HG03558 (cell line): ENCODE measurements around the gene ZMYND19.
A peak's percentile ranks its signal among the peaks of the same experiment; 100 is the strongest.
"Not testable (repeated sequence)": the region's sequence is repeated elsewhere in the genome, so short reads cannot be mapped to it uniquely, and the experiment has no call there.

Experiments used
- ATAC-seq: cut with Tn5 transposase; IDR thresholded peaks from one replicate; pipeline ENCODE4 v1.9.1; 2021; ENCODE audit warnings: moderate number of reproducible peaks; ENCODE audit not compliant: unreplicated experiment; ENCODE audit errors: extremely low read depth

ZMYND19 gene

DNA sequence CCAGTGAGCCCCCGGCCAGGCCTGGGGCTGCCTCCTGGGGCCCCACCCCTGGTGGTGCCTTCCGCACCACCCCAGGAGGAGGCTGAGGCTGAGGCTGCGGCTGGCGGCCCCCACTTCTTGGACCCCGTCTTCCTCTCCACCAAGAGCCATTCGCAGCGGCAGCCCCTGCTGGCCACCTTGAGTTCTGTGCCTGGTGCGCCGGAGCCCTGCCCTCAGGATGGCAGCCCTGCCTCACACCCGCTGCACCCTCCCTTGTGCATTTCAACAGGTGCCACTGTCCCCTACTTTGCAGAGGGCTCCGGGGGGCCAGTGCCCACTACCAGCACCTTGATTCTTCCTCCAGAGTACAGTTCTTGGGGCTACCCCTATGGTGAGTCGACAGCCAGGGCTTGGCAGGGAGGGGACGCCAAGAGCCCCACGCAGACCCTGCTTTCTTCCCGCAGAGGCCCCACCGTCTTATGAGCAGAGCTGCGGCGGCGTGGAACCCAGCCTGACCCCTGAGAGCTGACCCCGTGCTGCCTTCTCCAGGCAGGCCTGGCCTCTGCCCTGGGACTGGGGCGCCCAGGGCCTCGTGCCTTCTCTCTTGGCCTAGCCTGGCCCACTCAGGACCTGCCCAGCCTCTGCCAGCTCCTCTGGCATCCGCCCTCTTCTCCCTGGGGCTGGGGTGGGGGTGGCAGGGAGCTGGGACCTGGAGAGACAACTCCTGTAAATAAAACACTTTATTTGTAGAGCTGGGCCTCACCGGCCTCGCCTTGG is 24.5 kb upstream of the ZMYND19 start:
- ATAC-seq = no peak

DNA sequence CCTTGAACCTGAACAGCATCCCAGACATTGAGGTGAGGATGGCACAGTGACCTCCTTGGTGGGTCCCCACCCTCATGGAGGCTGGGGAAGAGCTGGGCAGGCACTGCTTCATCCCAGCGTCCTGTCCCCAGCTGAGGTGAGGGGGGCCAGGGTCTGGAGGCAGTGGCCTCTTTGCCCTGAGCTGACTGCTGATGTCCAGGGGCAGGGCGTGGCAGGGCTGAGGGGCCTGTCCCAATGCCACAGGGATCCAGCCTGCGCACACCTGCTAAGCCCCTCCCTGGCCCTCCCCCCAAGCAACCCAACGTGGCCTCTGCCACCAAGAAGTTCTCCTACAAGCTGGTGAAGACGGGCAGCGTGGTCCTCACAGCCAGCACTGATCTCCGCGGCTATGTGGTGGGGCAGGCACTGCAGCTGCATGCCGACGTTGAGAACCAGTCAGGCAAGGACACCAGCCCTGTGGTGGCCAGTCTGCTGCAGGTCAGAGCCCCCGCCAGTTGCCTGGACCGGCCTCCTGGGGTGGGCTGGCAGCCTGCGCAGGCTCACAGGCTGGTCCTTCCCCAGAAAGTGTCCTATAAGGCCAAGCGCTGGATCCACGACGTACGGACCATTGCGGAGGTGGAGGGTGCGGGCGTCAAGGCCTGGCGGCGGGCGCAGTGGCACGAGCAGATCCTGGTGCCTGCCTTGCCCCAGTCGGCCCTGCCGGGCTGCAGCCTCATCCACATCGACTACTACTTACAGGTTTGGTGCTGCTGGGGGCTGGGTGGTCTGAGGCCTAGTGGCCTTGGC is 23.6 kb upstream of the ZMYND19 start:
- no peak for ATAC-seq

DNA sequence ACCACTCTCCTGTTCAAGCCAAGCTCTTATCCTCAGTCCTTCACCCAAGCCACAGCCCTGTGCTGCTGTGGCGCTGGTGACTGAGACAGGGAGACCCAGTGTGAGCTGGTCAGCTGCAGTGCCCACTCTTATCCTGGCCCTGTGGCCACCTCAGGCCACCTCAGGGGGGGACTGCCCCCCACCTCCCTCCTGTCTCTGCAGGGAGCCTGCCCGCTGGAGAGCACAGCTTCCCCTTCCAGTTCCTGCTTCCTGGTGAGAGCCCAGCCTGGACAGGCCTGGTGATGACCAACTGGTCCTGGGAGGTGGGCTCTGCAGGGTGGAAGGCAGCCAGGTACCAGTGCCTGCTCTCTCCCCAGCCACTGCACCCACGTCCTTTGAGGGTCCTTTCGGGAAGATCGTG is 22.9 kb upstream of the ZMYND19 start:
- no peak for ATAC-seq

DNA sequence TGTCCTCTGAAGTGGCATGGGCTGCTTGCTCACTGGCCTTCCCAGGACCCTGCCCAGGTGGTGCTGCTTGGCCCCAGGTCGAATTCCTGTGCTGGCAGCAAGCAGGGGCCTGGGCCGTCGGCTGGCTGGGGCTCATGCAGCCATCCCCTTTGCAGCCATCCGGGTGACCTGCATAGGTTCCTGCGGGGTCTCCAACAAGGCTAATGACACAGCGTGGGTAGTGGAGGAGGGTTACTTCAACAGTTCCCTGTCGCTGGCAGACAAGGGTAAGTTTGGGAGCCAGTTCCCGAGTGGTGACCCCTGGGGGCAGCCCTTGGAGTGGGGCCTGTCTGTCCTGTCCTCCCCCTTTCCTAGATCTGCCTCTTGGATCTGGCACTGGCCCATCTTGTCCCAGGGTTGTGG is 22.4 kb upstream of the ZMYND19 start:
- ATAC-seq = no peak

DNA sequence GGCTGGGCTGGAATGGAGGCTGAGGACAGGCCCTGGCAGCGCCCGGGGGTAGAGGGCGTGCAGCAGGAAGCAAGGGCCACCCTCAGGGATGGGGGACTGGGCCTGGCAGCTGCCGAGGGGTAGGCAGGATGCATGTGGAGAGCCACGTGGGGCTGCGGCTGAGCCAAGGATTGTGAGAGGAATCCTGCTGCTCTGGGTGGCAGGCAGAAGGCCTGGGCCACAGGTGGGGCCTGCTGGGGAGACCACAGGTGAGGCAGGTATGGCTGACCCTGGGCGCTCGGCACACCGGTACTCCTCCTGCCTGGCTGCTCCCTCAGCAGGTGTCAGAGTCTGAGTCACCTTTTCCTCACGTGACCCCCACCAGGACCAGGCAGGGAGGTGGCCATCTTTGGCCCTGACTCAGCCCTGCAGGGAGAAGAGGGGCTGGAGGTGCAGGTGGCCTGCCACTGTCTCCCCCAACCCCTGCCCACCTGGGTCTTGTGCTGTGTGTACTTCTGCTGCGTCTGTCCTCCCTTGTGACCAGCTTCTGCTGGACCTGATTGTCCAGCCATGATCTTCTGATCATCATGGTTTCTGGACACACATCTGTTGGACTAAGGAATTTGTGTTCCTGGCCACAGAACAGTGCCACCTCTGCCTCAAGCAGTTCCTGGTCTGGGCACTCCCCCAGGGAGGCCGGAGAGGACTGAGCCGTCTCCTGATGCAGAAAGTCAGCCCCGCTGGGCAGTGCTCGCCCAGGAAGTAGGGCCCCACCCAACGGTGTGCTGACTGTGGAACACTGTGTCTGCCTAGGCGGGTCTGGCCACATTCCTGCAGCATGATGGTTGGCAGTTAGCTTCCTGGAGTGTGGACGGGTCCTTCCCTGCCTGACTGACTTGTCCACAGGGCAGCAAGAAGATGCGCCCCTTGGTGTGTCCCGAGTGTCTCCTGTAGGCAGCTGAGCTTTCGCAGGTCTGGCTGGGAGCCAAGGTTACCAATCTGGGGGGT is 21.6 kb upstream of the ZMYND19 start:
- ATAC-seq = no peak

DNA sequence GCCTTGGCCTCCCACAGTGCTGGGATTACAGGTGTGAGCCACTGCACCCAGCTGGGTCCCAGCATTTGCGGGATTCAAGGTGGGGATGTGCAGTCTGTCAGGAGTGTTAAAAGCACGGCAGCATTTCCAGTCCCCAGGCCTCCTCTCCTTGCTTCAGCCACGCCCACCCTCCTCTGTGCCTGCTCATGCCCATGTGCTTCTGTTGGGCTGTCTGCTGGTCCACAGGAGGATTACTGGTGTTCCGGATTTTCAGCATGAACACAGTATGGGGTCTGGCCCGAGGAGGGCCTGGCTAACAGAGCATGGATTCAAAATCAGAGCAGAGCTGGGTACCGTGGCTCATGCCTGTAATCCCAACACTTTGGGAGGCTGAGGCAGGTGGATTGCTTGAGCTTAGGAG is 20.6 kb upstream of the ZMYND19 start:
- ATAC-seq = no peak

DNA sequence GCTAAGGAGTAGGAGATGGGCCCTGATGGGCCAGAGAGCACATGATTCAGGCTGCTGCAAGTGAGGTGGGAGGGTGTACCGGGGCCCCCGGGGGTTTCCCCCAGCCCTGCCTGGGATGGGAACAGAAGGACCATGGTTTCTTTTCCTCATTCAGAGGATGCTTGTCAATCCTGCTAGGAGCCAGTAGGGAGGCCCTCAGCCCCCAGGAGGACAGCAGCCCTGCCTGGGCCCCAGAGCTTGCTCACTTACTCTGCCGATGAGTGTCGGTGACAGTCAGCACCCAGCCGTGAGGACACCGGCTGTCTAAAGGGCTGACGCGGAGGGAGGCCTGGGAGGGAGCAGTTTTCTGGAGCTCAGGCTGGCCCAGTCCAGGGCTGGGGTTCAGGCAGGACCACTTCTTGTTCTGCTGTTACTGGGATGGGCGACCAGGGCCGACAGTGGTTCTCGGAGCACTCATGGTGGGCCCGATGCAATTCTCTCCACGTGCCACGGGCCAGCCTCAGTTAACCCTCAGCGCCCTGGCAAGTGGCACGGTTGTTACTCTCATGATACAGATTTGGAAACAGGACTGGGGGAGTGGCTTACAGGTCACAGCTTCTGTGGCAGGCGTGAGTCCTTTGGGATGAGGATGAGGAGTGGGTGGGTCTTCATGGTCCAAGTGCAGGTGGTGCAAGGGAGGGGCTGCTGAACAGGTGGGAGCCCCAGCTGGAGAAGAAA is 17.0 kb upstream of the ZMYND19 start:
- no peak for ATAC-seq

DNA sequence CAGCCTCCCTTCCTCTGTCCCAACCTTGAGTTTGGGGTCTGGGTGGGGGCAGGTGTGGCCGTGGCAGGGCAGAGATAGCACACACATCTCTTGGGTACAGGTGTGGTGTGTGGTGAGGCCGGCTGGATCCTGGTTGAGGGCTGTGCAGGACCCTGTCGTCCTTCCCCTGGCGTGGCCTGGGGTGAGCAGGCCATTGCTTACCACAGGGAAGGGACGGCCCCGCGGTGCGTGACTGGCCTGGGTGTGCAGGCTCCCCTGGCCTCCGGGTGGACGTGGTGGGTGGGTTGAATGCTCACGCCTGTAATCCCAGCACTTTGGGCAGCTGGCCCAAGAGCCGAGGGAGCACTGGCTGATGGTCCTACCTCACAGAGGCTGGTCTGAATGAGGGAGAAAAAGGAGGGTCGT is 16.4 kb upstream of the ZMYND19 start:
- ATAC-seq = no peak

DNA sequence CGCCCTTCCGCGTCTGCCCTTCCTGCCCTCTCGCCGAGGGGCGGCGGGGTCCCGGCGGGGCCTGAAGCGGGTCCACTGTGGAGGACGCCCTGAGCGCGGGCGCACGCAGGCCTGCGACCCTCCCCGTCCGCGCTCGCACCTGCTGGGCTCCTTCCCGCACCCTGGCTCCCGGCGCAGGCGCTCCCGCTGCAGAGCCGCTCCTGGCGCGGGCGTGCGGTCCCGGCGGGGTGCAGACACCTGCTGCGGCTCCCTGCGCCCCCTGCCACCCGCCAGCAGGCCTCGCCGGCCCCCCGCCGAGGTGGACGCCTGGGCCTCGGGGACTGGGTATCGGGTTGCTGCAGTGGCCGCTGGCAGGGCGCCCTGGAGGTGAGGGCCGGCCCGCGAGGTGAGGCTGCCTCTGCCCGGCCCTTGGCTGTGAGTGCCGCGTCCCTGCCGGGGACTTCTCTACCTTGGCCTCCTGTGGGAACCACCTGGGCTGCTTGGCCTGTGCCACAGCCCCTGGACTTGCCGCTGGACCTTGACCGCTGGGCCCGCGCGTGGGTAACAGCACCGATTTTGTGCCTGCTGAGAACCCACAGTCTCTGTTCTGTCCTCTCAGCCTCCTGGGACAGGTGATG is 15.8 kb upstream of the ZMYND19 start:
- no peak for ATAC-seq

DNA sequence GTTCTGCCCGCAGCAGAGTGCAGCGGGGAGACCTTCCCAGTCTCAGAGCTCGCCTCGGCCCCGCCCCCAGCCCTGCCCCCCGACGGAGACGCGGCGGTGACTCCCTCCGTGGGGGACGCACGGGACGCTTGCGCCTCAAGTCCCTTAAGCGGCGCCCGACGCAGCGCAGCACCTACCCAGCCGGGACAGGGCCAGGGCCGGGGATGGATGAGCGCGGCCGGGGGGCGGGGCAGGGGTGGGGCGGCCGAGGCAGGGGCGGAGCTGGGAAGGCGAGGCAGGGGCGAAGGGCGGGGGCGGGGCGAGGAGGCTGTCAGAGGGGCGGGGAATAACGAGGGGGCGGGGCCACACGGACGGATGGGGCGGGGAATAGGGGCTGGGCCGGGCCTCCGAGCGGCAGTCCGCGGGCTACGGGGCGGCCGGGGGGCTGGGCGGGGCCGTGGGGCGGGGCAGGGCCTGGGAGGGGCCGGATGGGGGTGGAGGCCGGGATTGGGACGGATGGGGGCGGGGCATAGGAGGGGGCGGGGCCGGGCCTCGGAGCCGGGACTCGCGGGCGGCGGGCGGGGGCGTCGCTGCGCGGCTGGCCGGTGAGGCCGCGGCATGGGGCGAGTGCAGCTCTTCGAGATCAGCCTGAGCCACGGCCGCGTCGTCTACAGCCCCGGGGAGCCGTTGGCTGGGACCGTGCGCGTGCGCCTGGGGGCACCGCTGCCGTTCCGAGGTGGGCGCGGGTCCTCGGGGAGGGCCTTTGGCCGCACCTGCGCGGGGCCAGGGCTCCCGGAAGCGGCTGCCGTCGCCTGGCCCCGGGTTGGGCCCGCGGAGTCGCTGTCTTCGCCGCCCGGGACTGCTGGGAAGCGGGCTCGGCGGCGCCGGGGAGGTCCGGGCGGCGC is 15.1 kb upstream of the ZMYND19 start, which contains the start of gene ARRDC1:
TSS of gene ARRDC1 (plus strand) at position 566 of the 884 bp plus-strand sequence. CDS start at position 598, 32 bp downstream.
- ATAC-seq = peak; percentile 44

DNA sequence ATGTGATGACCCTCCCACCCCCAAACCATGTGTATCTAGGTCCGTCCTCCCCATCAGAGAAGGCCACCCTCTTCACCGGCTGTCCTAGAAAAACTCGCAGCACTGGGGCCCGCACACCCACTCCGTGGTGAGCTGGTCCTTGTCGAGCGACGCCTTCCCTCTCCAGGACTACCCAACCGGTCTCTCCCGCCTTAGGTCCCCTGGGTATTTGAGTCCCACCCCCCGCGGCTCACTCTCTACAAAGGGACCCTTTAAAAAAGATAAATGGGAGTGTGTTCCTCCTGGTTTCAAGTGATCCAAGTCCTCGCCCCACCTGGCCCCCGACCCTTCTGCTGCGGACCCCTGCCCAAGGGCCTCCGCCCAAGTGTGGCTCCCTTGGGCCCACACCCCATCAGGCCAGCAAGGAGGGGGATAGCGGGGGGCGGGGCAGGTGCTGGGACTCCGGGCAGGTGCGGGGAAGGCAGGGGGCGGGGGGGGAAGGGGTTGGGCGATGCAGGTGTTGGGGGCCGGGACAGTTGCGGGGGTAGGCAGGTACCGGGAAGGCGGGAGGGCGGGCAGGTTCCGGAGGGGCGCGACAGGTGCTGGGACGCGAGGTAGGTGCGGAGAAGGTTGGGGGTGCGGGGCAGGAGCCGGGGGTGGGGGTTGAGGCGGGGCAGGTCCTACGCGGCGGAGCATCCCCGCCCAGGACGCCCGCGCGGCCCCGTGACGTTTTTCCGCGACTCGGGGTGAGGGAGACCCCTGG is 14.2 kb upstream of the ZMYND19 start:
- ATAC-seq = no peak

DNA sequence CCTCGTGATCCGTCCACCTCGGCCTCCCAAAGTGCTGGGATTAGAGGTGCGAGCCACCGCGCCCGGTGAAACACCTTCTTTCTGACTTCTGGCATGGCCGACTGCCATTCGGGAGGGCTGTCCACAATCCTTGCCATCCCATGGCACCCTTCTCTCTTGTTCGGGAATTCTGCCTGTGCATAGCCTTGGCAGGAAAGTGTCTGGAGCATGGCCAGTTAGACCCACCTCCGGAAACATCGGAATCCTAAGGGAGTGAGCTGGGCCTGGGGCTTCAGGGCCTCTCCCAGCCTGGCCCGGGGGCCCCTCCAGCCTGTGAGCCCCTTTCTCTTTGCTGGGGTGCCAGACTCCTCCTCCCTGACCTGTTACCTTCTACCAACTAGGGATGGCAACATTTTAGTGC is 13.6 kb upstream of the ZMYND19 start:
- ATAC-seq = no peak

DNA sequence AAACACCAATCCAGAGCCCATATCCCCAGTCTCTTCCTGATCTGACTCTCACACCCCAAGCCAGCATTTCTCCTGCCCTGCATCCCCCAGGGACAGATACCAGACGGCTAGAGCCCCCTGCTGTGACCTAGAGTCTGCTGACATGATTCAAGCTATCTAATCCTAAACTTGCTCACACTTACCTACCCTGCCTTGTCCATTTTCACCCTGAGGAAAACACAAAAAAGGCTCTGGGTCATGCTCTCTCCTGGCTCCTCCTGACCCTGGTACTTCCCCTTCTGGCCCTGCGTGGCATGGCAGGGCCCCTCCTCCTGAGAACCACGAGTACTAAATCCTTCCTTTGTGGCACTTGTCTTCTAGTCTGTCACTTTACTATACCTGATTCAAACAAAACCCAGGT is 12.3 kb upstream of the ZMYND19 start:
- no peak for ATAC-seq

DNA sequence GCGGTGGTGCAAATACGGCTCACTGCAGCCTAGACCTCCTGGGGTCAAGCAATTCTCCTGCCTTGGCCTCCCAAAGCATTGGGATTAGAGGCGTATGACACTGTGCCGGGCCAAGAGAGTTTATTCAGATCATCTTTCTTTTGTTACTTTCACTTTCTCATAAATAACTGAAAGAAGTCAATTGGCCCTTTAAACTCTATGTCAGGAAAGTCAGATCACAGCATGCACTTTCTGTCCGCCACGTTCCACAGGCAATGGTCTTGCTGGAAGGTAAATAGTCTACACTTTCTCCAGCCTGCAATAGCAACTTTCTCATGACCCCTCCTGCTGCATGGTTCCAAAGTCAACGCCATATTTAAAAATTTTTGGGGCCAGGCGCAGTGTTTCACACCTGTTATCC is 8.6 kb upstream of the ZMYND19 start:
- ATAC-seq = no peak

DNA sequence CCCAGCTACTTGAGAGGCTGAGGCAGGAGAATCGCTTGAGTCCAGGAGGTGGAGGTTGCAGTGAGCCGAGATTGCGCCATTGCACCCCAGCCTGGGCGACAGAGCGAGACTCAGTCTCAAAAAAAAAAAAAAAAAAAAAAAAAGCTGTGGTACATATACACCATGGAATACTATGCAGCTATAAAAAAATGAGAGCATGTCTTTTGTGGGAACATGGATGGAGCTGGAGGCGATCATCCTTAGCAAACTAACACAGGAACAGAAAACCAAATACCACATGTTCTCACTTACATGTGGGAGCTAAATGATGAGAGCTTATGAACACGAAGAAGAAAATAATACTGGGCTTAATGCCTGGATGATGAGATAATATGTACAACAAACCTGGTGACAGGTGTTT is 6.3 kb upstream of the ZMYND19 start:
- ATAC-seq = not testable (repeated sequence)

DNA sequence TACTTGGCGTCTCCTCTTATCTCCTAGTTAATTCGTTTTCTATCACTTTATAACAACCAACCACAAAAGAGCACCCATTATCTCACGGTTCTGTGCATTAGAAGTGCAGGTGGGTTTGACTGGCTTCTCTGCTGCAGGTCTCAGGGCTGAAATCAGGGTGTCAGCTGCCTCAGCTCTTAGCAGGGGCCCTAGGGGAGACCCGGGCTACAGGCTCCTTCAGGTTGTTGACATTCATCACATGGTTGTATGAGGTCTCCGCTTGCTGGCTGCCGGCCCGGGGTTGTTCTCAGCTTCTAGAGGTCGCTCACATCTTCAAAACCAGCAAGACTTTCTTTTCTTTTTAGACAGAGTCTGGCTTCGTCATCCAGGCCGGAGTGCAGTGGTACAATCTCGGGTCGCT is 2.9 kb upstream of the ZMYND19 start:
- ATAC-seq = no peak

DNA sequence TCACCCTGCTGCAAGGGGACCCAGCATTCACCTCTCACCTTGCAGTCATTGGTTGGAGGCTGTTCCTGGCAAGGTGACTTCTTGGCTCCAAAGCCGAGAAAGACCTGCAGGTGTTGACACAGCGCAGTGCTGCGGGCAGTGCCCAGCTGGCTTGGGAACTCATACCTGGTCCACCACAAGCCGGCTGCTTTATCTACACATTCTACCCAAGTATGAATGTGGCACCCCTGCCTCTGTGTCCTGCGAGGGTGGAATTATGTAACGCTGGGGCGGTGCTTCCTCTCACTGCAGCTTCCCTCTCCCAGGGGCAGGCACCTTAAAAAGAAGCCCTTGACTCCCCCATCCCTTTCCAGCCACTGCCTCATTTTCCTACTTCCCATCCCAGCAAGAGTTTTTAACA is 2.5 kb upstream of the ZMYND19 start:
- ATAC-seq = no peak

DNA sequence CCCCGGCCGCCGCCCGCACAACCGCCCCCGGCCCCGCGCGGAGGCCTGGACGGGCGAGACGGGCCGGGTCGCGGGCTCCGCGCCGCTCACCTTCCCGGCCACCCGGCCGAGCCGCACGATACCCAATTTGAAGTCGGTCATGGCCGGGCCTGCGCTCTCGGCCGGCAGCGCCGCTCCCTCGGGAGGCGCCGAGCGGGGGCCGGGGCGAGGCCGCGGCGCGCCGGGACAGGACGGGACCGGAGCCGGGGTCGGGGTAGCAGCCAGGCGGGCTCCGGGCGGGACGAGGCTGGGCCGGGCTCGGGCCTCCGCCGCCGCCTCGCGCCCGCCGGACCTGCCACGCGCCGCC is 216 bp downstream of the ZMYND19 start:
- no peak for ATAC-seq
